Left renal pelvis (tissue), 4 donors: ENCODE data around the gene C2orf68. TPM values are rescaled to one million over a fixed set of nuclear protein-coding genes. Genes with fewer than 3 reads are reported as not detected.
"Not testable (repeated sequence)": the region's sequence is repeated elsewhere in the genome, so short reads cannot be mapped to it uniquely, and the experiment has no call there.

Source experiments
- DNase-seq, 4 donors: peaks; one replicate each; pipeline ENCODE4 v3.0.0-alpha.2; 2013; ENCODE audit warnings: low read depth in 4 of 4, low spot score in 3 of 4
- polyA plus RNA-seq, 4 donors: library from polyadenylated mRNA; unstranded; fragments of 120-200 nt; gene quantifications; one replicate each; pipeline ENCODE4 v1.2.1, GENCODE V29; 2013; ENCODE audit not compliant: insufficient read length in 4 of 4

The C2orf68 gene
- polyA plus RNA-seq, 4 donors = 53.1 to 78.6 (median 55.7) TPM

DNA sequence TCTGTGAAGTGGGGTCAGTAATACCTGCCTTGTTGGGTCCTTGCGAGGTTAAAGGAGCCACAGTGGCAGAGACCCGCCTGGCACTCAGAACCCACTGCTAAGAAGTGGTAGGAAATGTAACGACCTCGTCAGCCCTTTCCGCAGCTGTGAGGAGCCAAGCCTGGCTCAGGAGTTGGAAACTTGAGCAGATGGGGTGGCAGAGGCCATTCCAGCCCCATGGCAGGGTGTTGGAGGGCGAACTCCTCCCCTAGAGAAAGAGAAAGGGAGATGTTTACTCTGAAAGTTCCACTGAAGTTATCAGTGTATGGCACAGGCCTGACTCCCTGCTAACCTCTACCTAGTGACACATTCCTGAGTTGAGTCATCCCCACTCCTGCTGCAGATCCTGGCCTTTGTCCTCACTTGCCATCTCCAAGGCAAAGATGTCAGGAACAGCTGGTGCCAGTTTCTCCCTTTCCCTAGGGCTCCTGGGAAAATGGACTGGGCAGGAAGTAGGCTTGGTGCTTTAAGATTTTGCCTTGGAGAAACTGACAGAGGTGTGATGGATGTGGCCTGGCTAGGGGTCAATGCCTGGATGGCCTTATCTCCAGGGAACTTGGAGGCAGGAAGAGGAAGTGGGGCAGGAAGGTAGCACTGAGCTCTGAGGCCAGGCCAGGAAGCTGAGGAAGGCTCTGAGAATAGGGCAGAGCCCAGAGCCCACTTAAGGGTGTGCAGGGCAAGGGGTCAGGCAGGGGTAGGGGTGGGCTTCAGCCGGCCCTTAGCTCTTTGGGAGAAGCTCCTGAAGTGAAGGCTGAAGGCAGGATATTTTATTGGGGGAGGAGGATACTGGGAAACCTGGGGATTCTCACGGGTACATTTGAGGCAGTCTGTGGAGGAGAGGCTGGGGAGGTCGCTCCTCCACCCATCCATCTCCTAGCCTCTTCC lies 26.7 kb downstream of the C2orf68 start:
- peak in 1 of 4 donors; percentile 59 for DNase-seq

DNA sequence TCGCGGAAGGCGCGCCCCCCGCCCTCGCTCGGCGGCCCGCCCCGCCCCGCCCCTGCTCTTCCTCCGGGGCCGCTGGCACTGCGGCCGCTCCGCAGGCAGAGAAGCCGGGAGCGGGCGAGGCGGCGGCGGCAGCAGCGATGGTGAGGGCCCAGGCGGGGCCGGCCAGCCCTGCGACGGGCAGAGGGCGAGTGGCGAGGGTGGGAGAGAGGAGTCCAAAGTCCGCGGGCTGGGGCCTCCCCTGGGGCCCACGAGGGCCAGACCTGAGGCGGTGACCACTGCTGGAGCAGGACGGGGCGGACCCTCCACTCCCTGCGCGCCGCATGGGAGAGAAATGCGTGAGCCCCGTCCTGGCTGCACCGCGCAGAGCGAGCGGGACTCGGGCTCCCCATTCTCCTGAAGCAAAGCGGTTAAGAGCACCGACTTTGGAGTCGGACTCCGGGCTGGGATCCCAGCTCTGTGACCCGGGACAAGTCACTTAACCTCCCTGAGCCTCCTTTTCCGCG lies 27.5 kb downstream of the C2orf68 start, which contains the start of gene VAMP5:
VAMP5 (plus strand) TSS at position 78 of the 503 bp plus-strand sequence; CDS start at position 138, 60 bp downstream.
- DNase-seq = no peak

DNA sequence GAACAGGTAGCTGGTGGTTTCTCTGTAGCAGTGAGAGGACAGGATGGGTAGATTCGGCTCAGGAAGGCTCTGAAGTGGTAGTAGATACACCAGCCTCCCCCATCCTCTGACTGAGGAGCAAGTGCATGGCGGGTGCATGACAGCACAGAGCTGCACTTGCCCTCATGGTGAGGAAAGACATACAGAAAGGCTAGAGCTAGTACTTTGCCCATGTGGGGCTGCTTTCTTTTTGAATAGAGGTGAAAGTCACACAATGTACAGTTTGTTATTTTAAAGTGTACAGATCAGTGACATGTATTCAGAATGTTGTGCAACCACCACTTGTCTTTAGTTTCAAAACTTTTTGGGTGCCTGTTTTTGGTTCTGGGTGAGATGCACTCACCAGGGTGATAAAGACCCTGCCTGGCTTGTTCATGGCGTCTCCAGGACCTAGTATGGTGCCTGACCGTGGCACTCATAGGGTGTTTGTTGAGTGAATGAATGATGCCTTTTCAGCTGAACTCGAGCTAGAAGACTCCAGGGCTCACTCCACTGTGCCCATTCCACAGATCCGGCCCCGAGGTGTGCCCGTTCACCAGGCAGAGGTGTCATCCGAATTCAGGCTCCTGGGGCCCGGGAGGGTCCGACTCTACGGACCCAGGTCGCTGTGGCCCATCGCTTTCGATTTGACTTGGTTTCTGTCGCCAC lies 28.1 kb downstream of the C2orf68 start:
- DNase-seq = no peak

DNA sequence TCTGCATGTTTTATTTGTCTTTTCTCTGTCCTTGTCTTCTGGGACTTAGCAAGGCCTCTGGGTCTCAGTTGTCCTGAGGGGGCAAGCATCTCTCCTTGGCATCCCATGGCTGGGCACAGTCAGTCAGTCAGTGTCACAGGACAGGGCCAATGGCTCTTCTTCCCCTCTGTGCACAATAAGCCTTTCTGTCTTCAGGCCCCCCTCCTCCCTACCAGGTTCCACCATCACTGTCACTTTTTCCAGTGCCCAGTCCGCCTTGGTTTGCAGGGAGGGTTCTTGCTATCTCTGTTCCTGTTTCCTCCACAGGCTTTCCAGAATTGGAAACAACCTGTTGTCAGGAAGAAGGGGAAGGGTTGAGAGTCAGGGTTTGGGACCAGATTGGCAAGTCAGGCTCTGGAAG lies 29.4 kb downstream of the C2orf68 start:
- no peak for DNase-seq

DNA sequence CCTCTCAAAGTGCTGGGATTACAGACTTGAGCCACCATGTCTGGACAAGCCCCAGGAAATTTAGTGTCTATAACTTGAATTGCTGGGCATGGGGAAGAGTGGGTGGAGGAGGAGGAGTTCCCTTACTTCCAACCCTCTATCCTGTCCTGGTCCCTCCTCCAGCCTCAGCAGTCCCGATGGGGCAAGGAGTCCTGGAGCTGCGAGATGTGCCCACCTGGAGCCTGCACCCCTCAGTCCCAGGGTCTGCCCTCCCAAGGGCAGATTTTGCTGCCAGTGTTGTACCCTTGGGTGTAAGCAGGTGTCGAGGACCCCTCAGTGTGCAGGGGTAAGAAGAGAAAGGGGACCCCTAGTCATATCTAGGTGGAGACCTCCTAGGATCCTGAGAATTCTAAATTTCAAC lies 31.7 kb downstream of the C2orf68 start:
- DNase-seq = no peak

DNA sequence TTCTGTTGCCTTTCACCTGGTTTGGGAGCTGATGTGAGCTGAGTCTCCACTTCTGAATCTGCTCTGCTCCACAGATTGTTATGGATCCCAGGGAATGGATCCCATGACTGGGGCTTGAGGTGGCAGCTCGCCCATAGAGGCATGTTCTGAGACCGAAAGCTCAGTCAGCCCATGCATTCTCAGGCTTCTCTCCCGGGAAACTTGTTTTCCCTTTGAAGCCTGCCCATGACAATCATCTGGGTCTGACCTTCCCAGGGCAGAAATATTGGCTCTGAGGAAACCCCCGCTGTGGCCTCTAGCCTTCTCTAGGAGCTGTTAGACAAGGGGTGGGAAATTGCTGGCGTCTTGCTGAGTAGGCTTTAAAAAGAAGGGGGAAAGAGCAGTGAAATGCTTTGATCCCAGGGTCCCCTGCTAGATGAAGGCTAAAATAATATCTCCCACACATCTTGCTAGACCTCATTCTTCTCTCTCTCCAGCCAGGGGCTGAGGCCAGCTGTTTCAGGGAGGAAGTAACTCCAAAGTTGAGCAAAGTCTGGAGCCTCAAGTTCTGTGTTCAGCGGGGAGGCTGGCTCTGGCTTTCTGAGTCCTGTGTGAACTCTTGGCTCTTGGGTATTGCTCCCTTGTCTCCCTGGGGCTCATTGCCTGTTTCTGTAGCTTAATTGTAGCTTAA lies 32.5 kb downstream of the C2orf68 start:
- DNase-seq = peak in 1 of 4 donors; percentile 24

DNA sequence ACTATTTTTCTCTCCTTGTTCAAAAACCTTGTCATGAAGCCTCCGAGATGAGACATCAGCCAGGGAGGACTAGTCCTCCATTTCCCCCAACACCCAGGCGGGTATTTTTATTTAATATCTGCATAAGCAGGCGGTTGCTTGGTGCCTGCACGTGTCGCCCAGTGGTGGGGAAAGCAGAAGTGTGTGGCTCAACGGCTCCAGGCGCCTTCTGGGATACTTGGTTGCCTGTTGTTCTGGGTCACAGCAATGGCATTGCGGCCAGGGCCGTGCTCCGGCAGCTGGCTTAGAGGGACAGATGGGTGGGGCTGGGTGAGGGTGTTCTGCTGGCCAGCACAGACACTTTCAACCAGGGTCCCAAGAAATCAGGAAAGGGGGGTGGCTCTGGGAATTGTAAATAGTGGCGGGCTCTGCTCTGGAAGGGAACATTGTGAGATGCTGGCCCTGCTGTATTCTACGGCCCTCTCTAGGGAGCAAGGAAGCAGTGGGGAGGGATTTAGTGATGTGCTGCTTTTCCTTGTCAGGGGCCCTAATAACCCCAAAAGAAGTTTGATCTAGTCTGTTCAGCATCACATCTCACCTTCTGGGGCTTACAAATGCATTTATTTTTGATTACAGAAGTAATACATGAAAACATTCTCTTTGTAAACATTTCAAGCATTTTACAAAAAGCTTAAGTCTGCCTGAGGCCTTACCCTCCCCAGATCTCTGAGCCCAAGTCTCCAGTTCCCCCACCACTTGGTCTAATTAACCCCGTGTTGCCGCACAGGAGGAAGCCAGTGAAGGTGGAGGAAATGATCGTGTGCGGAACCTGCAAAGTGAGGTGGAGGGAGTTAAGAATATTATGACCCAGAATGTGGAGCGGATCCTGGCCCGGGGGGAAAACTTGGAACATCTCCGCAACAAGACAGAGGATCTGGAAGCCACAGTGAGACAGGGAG lies 33.4 kb downstream of the C2orf68 start:
- no peak for DNase-seq

DNA sequence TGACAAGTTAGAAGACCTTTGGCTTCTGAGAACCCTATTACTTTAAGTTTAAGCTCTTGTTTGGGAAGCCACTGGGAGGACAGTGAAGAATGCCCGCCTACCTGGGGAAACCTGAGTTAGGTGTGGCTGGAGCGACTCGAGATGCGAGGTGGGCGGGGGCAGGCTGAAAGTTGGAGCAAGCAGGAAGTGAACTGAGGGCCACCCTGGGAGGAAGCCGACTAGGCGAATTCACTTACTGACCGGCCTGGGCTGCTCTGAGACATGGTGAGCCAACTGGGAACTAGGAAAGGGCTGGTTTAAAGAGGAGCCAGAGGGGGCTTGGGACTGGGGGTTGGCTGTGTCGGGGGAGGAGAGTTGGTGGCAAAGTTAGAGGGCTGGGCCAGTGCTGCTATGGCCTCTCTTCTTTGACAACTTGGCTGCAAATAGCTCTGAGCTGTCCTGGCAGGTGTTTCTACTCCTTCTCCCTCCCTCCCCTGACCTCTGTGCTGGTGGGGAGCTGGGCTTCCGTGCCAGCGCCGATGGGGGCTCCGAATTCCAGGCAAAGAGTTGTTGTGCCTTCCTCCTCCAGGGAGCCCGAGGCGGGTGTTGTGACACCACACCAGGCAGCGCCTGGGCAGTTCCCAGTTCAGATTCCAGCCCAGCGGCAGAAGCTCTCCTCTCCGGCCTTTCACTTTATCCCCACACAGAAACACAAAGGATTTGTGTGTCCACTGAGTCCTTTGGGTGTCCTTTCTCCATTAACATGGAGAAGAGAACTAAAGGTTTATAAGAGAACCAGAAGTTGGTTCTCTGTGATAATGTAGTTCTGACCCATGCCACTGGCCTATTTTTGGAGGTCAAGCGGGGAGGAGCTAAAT lies 34.3 kb downstream of the C2orf68 start, which contains the start of gene VAMP8:
VAMP8 (plus strand) TSS at position 201 of the 857 bp plus-strand sequence; CDS start at position 262, 61 bp downstream.
- no peak for DNase-seq

DNA sequence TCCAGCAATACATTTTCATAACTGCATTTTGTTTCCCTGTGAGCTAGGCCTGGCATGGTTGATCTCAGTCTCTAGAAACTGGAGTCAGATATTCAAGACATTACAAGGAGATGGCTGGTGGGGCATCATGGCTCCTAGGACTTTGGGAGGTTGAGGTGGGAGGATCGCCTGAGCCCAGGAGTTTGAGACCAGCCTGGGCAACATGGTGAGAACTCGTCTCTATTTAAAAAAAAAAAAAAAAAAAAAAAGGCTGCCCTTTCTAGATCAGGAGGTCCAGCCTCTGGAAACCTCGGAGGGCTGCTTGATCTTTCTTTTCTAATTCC lies 34.8 kb downstream of the C2orf68 start:
- DNase-seq = no peak

DNA sequence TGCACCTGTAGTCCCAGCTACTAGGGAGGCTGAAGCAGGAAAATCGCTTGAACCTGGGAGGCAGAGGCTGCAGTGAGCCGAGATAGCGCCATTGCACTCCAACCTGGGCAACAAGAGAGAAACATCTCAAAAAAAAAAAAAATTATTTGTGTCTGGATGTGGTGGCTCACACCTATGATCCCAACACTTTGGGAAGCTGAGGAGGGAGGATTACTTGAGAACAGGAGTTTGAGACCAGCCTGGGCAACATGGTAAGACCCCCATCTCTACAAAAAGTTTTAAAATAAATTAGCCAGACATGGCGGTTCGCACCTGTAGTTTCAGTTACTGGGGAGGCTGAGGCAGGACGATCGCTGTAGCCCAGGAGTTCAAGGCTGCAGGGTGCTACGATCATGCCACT lies 36.1 kb downstream of the C2orf68 start:
- no peak for DNase-seq

DNA sequence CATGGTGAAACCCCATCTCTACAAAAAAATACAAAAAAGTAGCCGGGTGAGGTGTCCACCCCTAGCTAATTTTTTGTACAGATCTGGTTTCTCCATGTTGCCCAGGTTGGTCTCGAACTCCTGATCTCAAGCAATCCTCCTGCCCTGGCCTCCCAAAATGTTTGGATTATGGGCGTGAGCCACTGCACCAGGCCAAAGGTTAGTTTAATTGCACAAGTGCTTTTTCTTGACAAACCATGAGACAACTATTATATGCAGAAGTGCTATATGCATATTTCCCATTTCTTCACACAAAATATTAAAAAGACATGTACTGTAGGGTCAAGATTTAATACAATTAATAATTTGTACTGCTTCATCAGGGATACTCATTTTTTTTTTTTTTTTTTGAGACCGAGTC lies 45.6 kb downstream of the C2orf68 start:
- DNase-seq = no peak

DNA sequence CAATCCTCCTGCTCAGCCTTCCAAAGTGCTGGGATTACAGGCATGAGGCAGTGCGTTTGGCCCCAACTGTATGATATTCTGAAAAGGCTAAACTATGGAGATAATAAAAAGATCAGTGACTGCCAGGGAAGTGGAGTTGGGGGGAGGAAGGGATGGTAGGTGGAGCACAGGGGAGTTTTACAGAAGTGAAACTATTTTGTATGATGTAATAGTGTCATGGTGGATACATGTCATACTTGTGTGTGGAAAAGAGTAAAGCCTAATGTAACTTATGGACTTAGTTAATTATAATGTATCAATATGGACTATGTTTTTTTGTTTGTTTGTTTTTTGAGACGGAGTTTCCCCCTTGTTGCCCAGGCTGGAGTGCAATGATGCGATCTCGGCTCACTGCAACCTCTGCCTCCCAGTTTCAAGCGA lies 47.7 kb downstream of the C2orf68 start:
- no peak for DNase-seq

DNA sequence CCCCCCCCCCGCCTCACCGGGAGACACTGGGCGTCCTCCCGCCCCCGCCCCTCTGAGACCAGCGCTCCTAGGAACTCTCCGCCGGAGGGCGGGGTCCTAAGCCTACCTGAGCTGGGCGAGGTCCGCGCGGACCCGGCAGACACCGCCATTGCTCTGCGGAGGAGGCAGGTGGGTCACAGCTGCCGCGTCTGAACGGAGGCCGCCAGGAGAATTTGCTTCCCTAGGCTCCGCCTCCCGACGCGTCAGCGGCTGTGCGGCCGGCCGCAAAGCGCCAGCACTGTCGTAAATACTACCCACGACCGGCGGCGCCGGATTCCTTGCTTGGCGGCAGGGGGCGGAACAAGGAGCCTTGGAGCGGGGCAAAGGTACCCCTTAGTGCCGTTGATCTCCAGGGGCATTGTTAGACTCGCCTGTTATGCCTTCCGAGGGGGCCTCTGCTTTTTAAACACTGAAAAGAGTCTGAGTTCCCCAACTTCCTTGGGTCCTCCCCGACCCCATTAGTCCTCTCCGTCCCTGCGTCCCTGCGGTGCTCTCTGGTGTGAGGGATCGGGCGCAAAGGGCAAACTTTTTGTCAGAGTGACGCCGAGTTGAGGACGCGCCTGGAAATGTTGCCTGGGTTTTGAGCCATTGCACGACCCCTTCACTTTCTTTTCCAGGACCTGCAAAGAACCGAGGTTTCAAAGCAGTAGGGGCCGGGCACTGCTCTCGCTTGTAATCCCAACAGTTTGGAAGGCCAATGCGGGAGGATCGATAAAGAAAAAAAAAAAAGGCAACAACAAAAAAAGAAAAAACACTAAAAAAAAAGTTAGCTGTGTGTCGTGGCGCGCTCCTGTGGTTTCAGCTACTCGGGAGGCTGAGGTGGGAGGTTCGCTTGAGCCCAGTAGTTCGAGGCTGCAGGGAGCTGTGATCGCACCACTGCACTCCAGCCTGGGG lies 50.3 kb downstream of the C2orf68 start, which contains the start of gene GGCX:
GGCX (minus strand) TSS at position 214 of the 933 bp plus-strand sequence; CDS start at position 149, 65 bp downstream.
- DNase-seq = peak; percentile 86 to 93 (median 92)

DNA sequence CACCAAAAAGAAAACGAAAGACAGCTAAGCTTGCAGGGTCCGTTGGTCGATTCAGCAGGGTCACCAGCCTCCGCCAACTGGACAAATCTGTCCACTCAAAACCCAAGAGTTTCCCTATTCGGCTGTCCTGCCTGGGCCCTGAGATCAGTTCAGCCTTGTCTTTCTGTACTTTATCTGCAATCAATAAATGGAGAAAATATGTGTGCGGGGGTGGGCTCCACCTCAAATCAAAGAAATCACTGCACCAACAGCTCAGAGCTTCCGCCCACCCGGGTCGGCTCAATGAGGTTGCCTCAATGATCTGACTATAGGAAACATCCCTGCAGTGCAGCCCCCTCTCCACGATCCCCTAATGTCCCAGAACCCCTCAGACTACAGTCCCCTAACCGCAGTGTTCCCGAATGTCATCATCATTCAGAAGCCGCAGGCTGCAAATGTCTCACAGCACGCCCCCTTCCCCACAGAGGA lies 51.0 kb downstream of the C2orf68 start:
- DNase-seq = no peak

DNA sequence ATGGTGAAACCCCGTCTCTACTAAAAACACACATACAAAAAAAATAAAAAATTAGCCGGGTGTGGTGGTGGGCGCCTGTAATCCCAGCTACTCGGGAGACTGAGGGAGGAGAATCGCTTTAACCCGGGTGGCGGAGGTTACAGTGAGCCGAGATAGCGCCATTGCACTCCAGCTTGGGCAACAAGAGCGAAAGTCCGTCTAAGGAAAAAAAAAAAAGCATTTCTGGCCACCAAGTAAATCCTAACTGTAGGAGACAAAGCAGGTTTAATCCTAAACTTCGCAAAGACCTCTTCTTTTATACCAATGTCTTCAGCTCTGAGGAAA lies 51.5 kb downstream of the C2orf68 start:
- not testable (repeated sequence) for DNase-seq

DNA sequence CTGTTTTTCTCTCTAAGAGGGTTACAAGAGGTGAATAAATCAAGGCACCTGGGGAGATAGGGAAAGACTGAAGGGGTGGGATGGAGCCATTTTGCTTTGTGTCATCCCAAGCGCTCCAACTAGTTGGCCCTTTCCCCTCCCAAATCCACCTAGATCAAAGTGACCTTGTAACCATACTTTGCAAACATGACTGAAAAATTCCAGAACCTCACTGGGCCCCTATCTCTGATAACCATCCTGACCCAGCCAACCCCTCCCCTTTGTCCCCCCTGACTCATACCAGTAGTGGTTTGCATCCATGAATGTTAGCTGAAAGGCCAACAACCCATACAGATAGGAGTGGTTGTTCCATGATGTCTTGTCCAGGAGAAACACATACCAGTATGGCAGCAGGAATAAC lies 53.7 kb downstream of the C2orf68 start:
- no peak for DNase-seq

DNA sequence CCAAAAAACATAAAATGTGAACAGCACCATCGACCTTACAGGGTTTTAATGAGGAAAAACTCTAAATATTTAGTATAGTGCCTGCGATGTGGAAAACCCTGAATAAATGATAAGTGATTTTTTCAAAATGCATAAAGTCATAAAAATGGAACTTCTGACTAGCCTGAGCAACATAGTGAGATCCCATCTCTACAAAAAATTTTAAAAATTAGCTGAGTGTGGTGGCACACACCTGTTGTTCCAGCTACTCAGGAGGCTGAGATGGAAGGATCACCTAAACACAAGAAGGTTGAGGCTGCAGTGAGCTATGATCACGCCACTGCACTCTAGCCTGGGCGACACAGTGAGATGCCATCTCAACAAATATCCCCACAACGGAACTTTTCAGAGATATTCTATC lies 54.7 kb downstream of the C2orf68 start:
- no peak for DNase-seq
